ENCODE data around the gene BBS10. TPM values are rescaled to one million over a fixed set of nuclear protein-coding genes. Genes with fewer than 3 reads are reported as not detected.

BBS10 gene
- total and polyA plus RNA-seq, 9 of the 15 experiments (the other 6 are each of a cell fraction or from before 2014, with no cell fraction given), result 2.3 to 14.9 (median 5.9) TPM

- Histone ChIP-seq H2AFZ (ENCODE audit: low read depth, low read length) (no peak overlapping the region), H3K9me1 (ENCODE audit: control insufficient read depth, insufficient read depth, low read length) (no peaks in the 10 kb centered on the region), H3K4me1 (replicated peaks in 1 of 2; ENCODE audit: control insufficient read depth in 2 of 2, insufficient read depth in 2 of 2, low read length in 2 of 2) (no peaks in the 10 kb centered on the region), H3K27ac (ENCODE audit: extremely low read depth, low read depth, low read length) (no peak overlapping the region), H3K9me3 (replicated peaks; ENCODE audit: control insufficient read depth, insufficient read depth, low read depth, low read length) (no peaks in the 10 kb centered on the region), H3K9ac (ENCODE audit: insufficient read depth in 1 of 2, low read depth in 2 of 2, low read length in 2 of 2) (no peak overlapping the region), H3K36me3 (ENCODE audit: control insufficient read depth, insufficient read depth, low read length) (peaks cover 65% of the 10 kb centered on the region), H3K4me3 (no peak overlapping the region), H3K27me3 (ENCODE audit: control insufficient read depth in 2 of 2, insufficient read depth in 2 of 2, low read length in 2 of 2) (no peaks in the 10 kb centered on the region), H3K79me2 (ENCODE audit: control insufficient read depth, insufficient read depth, low read length) (no peaks in the 10 kb centered on the region), H3K4me2 (ENCODE audit: insufficient read depth, low read length) (no peak overlapping the region), H4K20me1 (replicated peaks; ENCODE audit: control insufficient read depth, insufficient read depth, low read length) (no peaks in the 10 kb centered on the region)
- no peak for FAIRE-seq
- CTCF ChIA-PET (ENCODE audit: low intra/inter-chr PET ratio), result no interaction called here
- TF ChIP-seq CREB3L1 (IDR thresholded peaks at IDR 0.05; ENCODE audit: borderline replicate concordance, low read depth) (no peak), ZNF316 (IDR thresholded peaks at IDR 0.05) (peak; percentile 51; the same call in 1 of the 2 replicates), MAFF (IDR thresholded peaks at IDR 0.05; ENCODE audit: low read length) (0 out of 2 replicates have a peak, but pooled peaks have one; percentile 13)
- no peak for DNase-seq (ENCODE audit: extremely low read depth in 1 of 4, low spot score in 3 of 4)
- ATAC-seq, result no peak
- BruUV-seq (replicated peaks), result no TSS peak
- in situ Hi-C loops (cut with MboI), result no loop called here
- POLR2A ChIA-PET, result interaction anchor here (0.7 kb wide), 1 partner anchor 9 kb away, joined by 3 read pairs; no protein-coding TSS in a partner anchor
- 93% methylated on average over 2 of the region's 2 CpGs for WGBS (ENCODE audit: insufficient coverage, low coverage, missing lambda C conversion rate)
- intact Hi-C loops (cut with micrococcal nuclease), result no loop called here
Observed at GRCh38 chr12:76387614-76388013, 39.4 kb upstream of the BBS10 start.

GRCh38 chr12:76384560-76384959 lies 36.3 kb upstream of the BBS10 start:
- no peak overlapping the region for H3K27ac ChIP-seq (ENCODE audit: extremely low read depth, low read depth, low read length)
- in situ Hi-C loops (cut with MboI), result no loop called here
- ChIA-PET POLR2A (interaction anchor here (0.9 to 1.3 kb wide), 2 partner anchors 11 to 24 kb away, joined by 3 to 5 read pairs; no protein-coding TSS in a partner anchor), CTCF (ENCODE audit: low intra/inter-chr PET ratio) (no interaction called here)
- no peaks in the 10 kb centered on the region for H3K27me3 ChIP-seq (ENCODE audit: control insufficient read depth in 2 of 2, insufficient read depth in 2 of 2, low read length in 2 of 2)
- TF ChIP-seq RFX1 (IDR thresholded peaks at IDR 0.05), result no peak
- TF ChIP-seq ZNF586 (CRISPR knock-in tag; conservative IDR thresholded peaks at IDR 0.05), result no peak
- no peak for TF ChIP-seq SMAD2 (IDR thresholded peaks at IDR 0.05; ENCODE audit: low read depth, low read length)
- no peak for TF ChIP-seq GABPB1 (CRISPR knock-in tag; IDR thresholded peaks at IDR 0.05)
- H3K4me3 ChIP-seq, result no peak overlapping the region
- no peak overlapping the region for H3K9ac ChIP-seq (ENCODE audit: insufficient read depth in 1 of 2, low read depth in 2 of 2, low read length in 2 of 2)
- H3K79me2 ChIP-seq (ENCODE audit: control insufficient read depth, insufficient read depth, low read length), result no peaks in the 10 kb centered on the region
- BruUV-seq (replicated peaks), result no TSS peak
- H3K4me1 ChIP-seq (replicated peaks in 1 of 2; ENCODE audit: control insufficient read depth in 2 of 2, insufficient read depth in 2 of 2, low read length in 2 of 2), result peaks cover 0 to under 1% of the 10 kb centered on the region in 2 experiments; a peak in 1 of 5 replicates
- ATAC-seq, result no peak
- WGBS (ENCODE audit: insufficient coverage, low coverage, missing lambda C conversion rate), result 86% methylated on average over 2 of the region's 2 CpGs
- no peaks in the 10 kb centered on the region for H3K9me3 ChIP-seq (replicated peaks; ENCODE audit: control insufficient read depth, insufficient read depth, low read depth, low read length)
- H3K9me1 ChIP-seq (ENCODE audit: control insufficient read depth, insufficient read depth, low read length), result no peaks in the 10 kb centered on the region
- no peak for FAIRE-seq
- no peak overlapping the region for H2AFZ ChIP-seq (ENCODE audit: low read depth, low read length)
- H4K20me1 ChIP-seq (replicated peaks; ENCODE audit: control insufficient read depth, insufficient read depth, low read length), result no peaks in the 10 kb centered on the region
- intact Hi-C loops (cut with micrococcal nuclease), result no loop called here
- DNase-seq (ENCODE audit: extremely low read depth in 1 of 4, low spot score in 3 of 4), result no peak
- H3K36me3 ChIP-seq (ENCODE audit: control insufficient read depth, insufficient read depth, low read length), result peaks cover 44% of the 10 kb centered on the region
- H3K4me2 ChIP-seq (ENCODE audit: insufficient read depth, low read length), result no peak overlapping the region
